PC-3 (cell line): ENCODE measurements around the gene DLL4.

Experiments used
- CTCF ChIP-seq: fragments of 300-600 bp; sonication (generic); conservative IDR thresholded peaks from 2 replicates; pipeline ENCODE4 v1.5.1; 2017; ENCODE audit warnings: antibody characterized with exemption, low read depth, mild to moderate bottlenecking, low read length
- EZH2 ChIP-seq: fragments of 300-600 bp; sonication (generic); IDR thresholded peaks from one replicate; pipeline ENCODE4 v1.6.1; 2017; ENCODE audit warnings: antibody characterized with exemption, mild to moderate bottlenecking, low read length; ENCODE audit not compliant: unreplicated experiment
- EZH2phosphoT487 ChIP-seq: fragments of 300-600 bp; sonication (generic); IDR thresholded peaks from 2 replicates; pipeline ENCODE4 v1.6.1; 2018; ENCODE audit warnings: mild to moderate bottlenecking, antibody characterized with exemption, low read length, borderline replicate concordance

- no peak for TF ChIP-seq CTCF
- no peak for TF ChIP-seq EZH2phosphoT487
- TF ChIP-seq EZH2: no peak
Observed at GRCh38 chr15:40915116-40915661, 14.0 kb upstream of the DLL4 start.
